HepG2 (cell line): ENCODE measurements around the gene GPR149.

Experiments
- ARNT ChIP-seq: fragments of 450-650 bp; IDR thresholded peaks from 2 replicates; pipeline ENCODE4 v1.6.1; 2017
- CREB1 ChIP-seq, 2 experiments: fragments of 450-650 bp in 1 of 2; IDR thresholded peaks; 2 replicates each; pipeline ENCODE4 v1.6.1; 2016 to 2017; ENCODE audit warnings: control low read depth in 1 of 2, mild to moderate bottlenecking in 1 of 2, missing compliant biosample characterization in 1 of 2, missing genetic modification characterization in 1 of 2
- ELF1 ChIP-seq: sonication (generic); formaldehyde crosslinking; IDR thresholded peaks from 2 replicates; pipeline ENCODE4 v1.4.0; 2020; ENCODE audit warnings: missing genetic modification reagents
- FOXP4 ChIP-seq: sonication (generic); formaldehyde crosslinking; IDR thresholded peaks from 2 replicates; pipeline ENCODE4 v1.4.0; 2020; ENCODE audit warnings: missing genetic modification reagents
- MAX ChIP-seq: IDR thresholded peaks from 2 replicates; pipeline ENCODE4 v1.6.1; 2012; ENCODE audit warnings: inconsistent platforms
- PHF8 ChIP-seq: sonication (generic); formaldehyde crosslinking; IDR thresholded peaks from 2 replicates; pipeline ENCODE4 v1.5.0; 2020; ENCODE audit warnings: missing genetic modification reagents
- PRDM15 ChIP-seq: sonication (generic); formaldehyde crosslinking; IDR thresholded peaks from 2 replicates; pipeline ENCODE4 v1.4.0; 2020; ENCODE audit warnings: missing genetic modification reagents
- USF2 ChIP-seq, 2 experiments: sonication (generic) in 1 of 2; formaldehyde crosslinking in 1 of 2; IDR thresholded peaks; 2 replicates each; pipeline versions ENCODE4 v1.5.1 to v1.6.1; 2011 to 2020; ENCODE audit warnings: borderline replicate concordance in 1 of 2, low read depth in 1 of 2, low read length in 1 of 2, mild to moderate bottlenecking in 1 of 2, missing genetic modification reagents in 1 of 2, moderate library complexity in 1 of 2
- ZNF609 ChIP-seq: sonication (generic); formaldehyde crosslinking; IDR thresholded peaks from 2 replicates; pipeline ENCODE4 v1.4.0; 2020; ENCODE audit warnings: mild to moderate bottlenecking, missing genetic modification reagents, borderline replicate concordance
- ZNF614 ChIP-seq: IDR thresholded peaks from 2 replicates; pipeline ENCODE4 v1.6.1; 2018; ENCODE audit warnings: missing biosample characterization, missing genetic modification reagents, inconsistent platforms, borderline replicate concordance
- ZNF800 ChIP-seq: sonication (generic); formaldehyde crosslinking; IDR thresholded peaks from 2 replicates; pipeline ENCODE4 v1.4.0; 2020; ENCODE audit warnings: missing genetic modification reagents

- TF ChIP-seq CREB1 (IDR thresholded peaks at IDR 0.05) (no peak), CREB1 (CRISPR knock-in tag; IDR thresholded peaks at IDR 0.05) (no peak), ZNF609 (CRISPR knock-in tag) (no peak), PRDM15 (CRISPR knock-in tag) (no peak), ELF1 (CRISPR knock-in tag) (no peak), FOXP4 (CRISPR knock-in tag) (no peak), ZNF800 (no peak), ZNF614 (CRISPR knock-in tag) (no peak), ARNT (no peak), PHF8 (CRISPR knock-in tag) (no peak), USF2 (IDR thresholded peaks at IDR 0.05; ENCODE audit: low read depth, low read length) (no peak), USF2 (CRISPR knock-in tag; IDR thresholded peaks at IDR 0.05; ENCODE audit: borderline replicate concordance) (no peak), MAX (no peak)
These were observed 122.6 kb downstream of the GPR149 start for GRCh38 chr3:154307363-154307762.
